ENCODE results near the gene LUZP2. TPM values are rescaled to one million over a fixed set of nuclear protein-coding genes. Genes with fewer than 3 reads are reported as not detected.

Gene LUZP2
- total RNA-seq = 1.3 TPM

GRCh38 chr11:24496736-24497725 lies at the start of gene LUZP2:
TSS of gene LUZP2 (plus strand) at chr11:24497053.
- peak; percentile 73 for ATAC-seq

- no peak for ATAC-seq
These were observed 43.6 kb upstream of the LUZP2 start for GRCh38 chr11:24453129-24453718.

- ATAC-seq = no peak
These were observed 38.9 kb upstream of the LUZP2 start for GRCh38 chr11:24457985-24458384.

GRCh38 chr11:24470431-24470830 lies 26.4 kb upstream of the LUZP2 start:
- no peak for ATAC-seq

- no peak for ATAC-seq
These were observed 25.8 kb upstream of the LUZP2 start for GRCh38 chr11:24471084-24471483.

- ATAC-seq = no peak
These were observed 18.1 kb upstream of the LUZP2 start for GRCh38 chr11:24478718-24479117.

GRCh38 chr11:24489477-24489876 lies 7.4 kb upstream of the LUZP2 start:
- ATAC-seq = no peak

- no peak for ATAC-seq
These were observed 492 bp upstream of the LUZP2 start for GRCh38 chr11:24496386-24496735.

- ATAC-seq = no peak
These were observed 978 bp downstream of the LUZP2 start for GRCh38 chr11:24497831-24498230.

GRCh38 chr11:24502425-24502824 lies 5.6 kb downstream of the LUZP2 start:
- no peak for ATAC-seq

GRCh38 chr11:24509114-24509513 lies 12.3 kb downstream of the LUZP2 start:
- ATAC-seq = peak; percentile 32

- ATAC-seq = no peak
These were observed 14.7 kb downstream of the LUZP2 start for GRCh38 chr11:24511511-24511910.

GRCh38 chr11:24513479-24514218 lies 16.8 kb downstream of the LUZP2 start:
- no peak for ATAC-seq

GRCh38 chr11:24514219-24514594 lies 17.4 kb downstream of the LUZP2 start:
- no peak for ATAC-seq

- no peak for ATAC-seq
These were observed 18.8 kb downstream of the LUZP2 start for GRCh38 chr11:24515632-24516031.

- no peak for ATAC-seq
These were observed 19.8 kb downstream of the LUZP2 start for GRCh38 chr11:24516638-24517037.

- ATAC-seq = no peak
These were observed 24.7 kb downstream of the LUZP2 start for GRCh38 chr11:24521601-24522000.

GRCh38 chr11:24524156-24524555 lies 27.3 kb downstream of the LUZP2 start:
- no peak for ATAC-seq

- no peak for ATAC-seq
These were observed 34.7 kb downstream of the LUZP2 start for GRCh38 chr11:24531528-24531927.

- ATAC-seq = no peak
These were observed 46.9 kb downstream of the LUZP2 start for GRCh38 chr11:24543771-24544170.

GRCh38 chr11:24556693-24557092 lies 59.8 kb downstream of the LUZP2 start:
- ATAC-seq = no peak

GRCh38 chr11:24559315-24559714 lies 62.5 kb downstream of the LUZP2 start:
- ATAC-seq = no peak

- peak; percentile 67 for ATAC-seq
These were observed 63.5 kb downstream of the LUZP2 start for GRCh38 chr11:24560324-24560723.

Measured in esophagus mucosa (tissue), 1 donor.